K562 (cell line): Measurements from ENCODE around the gene SLC27A2. TPM values are rescaled to one million over a fixed set of nuclear protein-coding genes. Genes with fewer than 3 reads are reported as not detected.

Source experiments
- ATAC-seq: fragments of 200-7000 bp; cut with Tn5 transposase; 3 replicates; pipeline ENCODE4 v1.9.1; 2020; ENCODE audit warnings: moderate library complexity
- Bru-seq: library from RNA; stranded (reverse); fragments of 400-500 nt; gene quantifications from one replicate; lab custom pipeline; 2021; lab: Mats Ljungman, UMichigan
- BruChase-seq, 2 experiments: library from RNA; stranded (reverse); fragments of 400-500 nt; gene quantifications; one replicate each; lab custom pipeline; 2021; lab: Mats Ljungman, UMichigan
- BruUV-seq: library from RNA; stranded (reverse); fragments of 400-500 nt; replicated peaks from 2 replicates; lab custom pipeline; 2021; lab: Mats Ljungman, UMichigan
- CTCF ChIA-PET: fragments of 300-600 bp; formaldehyde crosslinking; extraction: SDS; loops from one replicate; lab custom pipeline; 2021; ENCODE audit warnings: low intra/inter-chr PET ratio; lab: Yijun Ruan, JAX
- POLR2A ChIA-PET: fragments of 300-600, 350-650 bp; sonication (Branson Sonifier 250); formaldehyde crosslinking; extraction: SDS; loops from one replicate; lab custom pipeline; 2021; ENCODE audit warnings: antibody characterized with exemption, inconsistent platforms; lab: Yijun Ruan, JAX
- DNase-seq, 4 experiments: peaks; one replicate each; pipeline versions ENCODE4 v3.0.0 to v3.0.0-alpha.2; 2011 to 2018; ENCODE audit warnings: low spot score in 3 of 4, mixed read lengths in 3 of 4; ENCODE audit errors: extremely low read depth in 1 of 4
- FAIRE-seq: peaks from 2 replicates; lab custom pipeline; 2011; peaks lifted over from hg19 to GRCh38; lab: Jason Lieb, UNC
- H2AFZ ChIP-seq: 2 replicates; pipeline ENCODE4 v1.6.0; 2011; ENCODE audit warnings: low read depth, low read length, control low read depth, inconsistent platforms
- H3K27ac ChIP-seq: fragments of 200-600 bp; 3 replicates; pipeline ENCODE4 v1.8.0; 2011; ENCODE audit warnings: low read depth, mild to moderate bottlenecking, control low read depth, inconsistent platforms, low read length, moderate library complexity, mixed read lengths; ENCODE audit errors: extremely low read depth
- H3K27me3 ChIP-seq, 2 experiments: fragments of 300-600 bp in 1 of 2; 2 replicates in 1 of 2; 3 replicates in 1 of 2; pipeline versions ENCODE4 v1.6.0 to v1.8.0; 2011; ENCODE audit warnings: inconsistent platforms in 2 of 2, low read length in 2 of 2, mild to moderate bottlenecking in 1 of 2, mixed read lengths in 1 of 2, moderate library complexity in 1 of 2; ENCODE audit not compliant: control insufficient read depth in 2 of 2, insufficient read depth in 2 of 2
- H3K36me3 ChIP-seq: fragments of 300-600 bp; 3 replicates; pipeline ENCODE4 v1.8.0; 2011; ENCODE audit warnings: mild to moderate bottlenecking, low read length, inconsistent platforms; ENCODE audit not compliant: control insufficient read depth, insufficient read depth
- H3K4me1 ChIP-seq, 2 experiments: fragments of 200-600 bp in 1 of 2; replicated peaks in 1 of 2; 2 replicates in 1 of 2; 3 replicates in 1 of 2; pipeline versions ENCODE4 v1.5.1 to v1.8.0; 2011; ENCODE audit warnings: inconsistent platforms in 2 of 2, low read length in 2 of 2, mild to moderate bottlenecking in 1 of 2, mixed read lengths in 1 of 2, moderate library complexity in 1 of 2; ENCODE audit not compliant: control insufficient read depth in 2 of 2, insufficient read depth in 2 of 2
- H3K4me2 ChIP-seq: 2 replicates; pipeline ENCODE4 v1.6.1; 2011; ENCODE audit warnings: low read length, control low read depth, inconsistent platforms, mixed read lengths; ENCODE audit not compliant: insufficient read depth
- H3K4me3 ChIP-seq: fragments of 200-600 bp; sonication (generic), shearing (Covaris generic); 2 replicates; pipeline ENCODE4 v1.5.1; 2016; ENCODE audit warnings: control low read depth, inconsistent platforms
- H3K79me2 ChIP-seq: fragments of 200-600 bp; 3 replicates; pipeline ENCODE4 v1.8.0; 2011; ENCODE audit warnings: low read length, inconsistent platforms; ENCODE audit not compliant: control insufficient read depth, insufficient read depth
- H3K9ac ChIP-seq, 2 experiments: 2 replicates each; pipeline versions ENCODE4 v1.6.0 to v1.6.1; 2011; ENCODE audit warnings: low read depth in 2 of 2, low read length in 2 of 2, control low read depth in 1 of 2, inconsistent platforms in 1 of 2, mild to moderate bottlenecking in 1 of 2, mixed read lengths in 1 of 2; ENCODE audit not compliant: insufficient read depth in 1 of 2
- H3K9me1 ChIP-seq: one replicate; pipeline ENCODE4 v1.6.0; 2011; ENCODE audit warnings: inconsistent platforms, mild to moderate bottlenecking, low read length, moderate library complexity; ENCODE audit not compliant: control insufficient read depth, insufficient read depth
- H3K9me3 ChIP-seq: replicated peaks from 2 replicates; pipeline ENCODE4 v1.5.1; 2011; ENCODE audit warnings: low read depth, low read length, inconsistent platforms; ENCODE audit not compliant: control insufficient read depth, insufficient read depth
- H4K20me1 ChIP-seq: replicated peaks from 2 replicates; pipeline ENCODE4 v1.6.1; 2011; ENCODE audit warnings: low read length, inconsistent platforms, mixed read lengths; ENCODE audit not compliant: control insufficient read depth, insufficient read depth
- ARHGAP35 ChIP-seq: fragments of 450-650 bp; IDR thresholded peaks from 2 replicates; pipeline ENCODE4 v1.6.1; 2018; ENCODE audit not compliant: partially characterized antibody
- CBFA2T3 ChIP-seq: fragments of 450-650 bp; IDR thresholded peaks from 2 replicates; pipeline ENCODE4 v1.6.1; 2017
- CLOCK ChIP-seq: fragments of 250-450 bp; sonication (Bioruptor Pico); IDR thresholded peaks from 2 replicates; pipeline ENCODE4 v1.4.0; 2020; ENCODE audit warnings: mild to moderate bottlenecking, moderate library complexity, borderline replicate concordance
- HNRNPLL ChIP-seq: fragments of 200-400 bp; formaldehyde crosslinking; IDR thresholded peaks from 2 replicates; pipeline ENCODE4 v1.6.1; 2017; ENCODE audit warnings: low read length, low read depth, mild to moderate bottlenecking; ENCODE audit not compliant: poor library complexity, severe bottlenecking
- MCM3 ChIP-seq: fragments of 450-650 bp; IDR thresholded peaks from 2 replicates; pipeline ENCODE4 v1.6.1; 2016
- NFXL1 ChIP-seq: fragments of 450-650 bp; formaldehyde crosslinking; IDR thresholded peaks from 2 replicates; pipeline ENCODE4 v1.4.0; 2021; ENCODE audit warnings: mild to moderate bottlenecking
- RAD21 ChIP-seq, 2 experiments: fragments of 250-450 bp in 1 of 2; fragments of 450-650 bp in 1 of 2; sonication (Bioruptor Pico) in 1 of 2; formaldehyde crosslinking in 1 of 2; IDR thresholded peaks in 1 of 2; conservative IDR thresholded peaks in 1 of 2; 2 replicates each; pipeline versions ENCODE4 v1.4.0 to v1.8.0; 2020 to 2022; ENCODE audit warnings: mild to moderate bottlenecking in 2 of 2, moderate library complexity in 1 of 2
- RNF219 ChIP-seq: fragments of 250-450 bp; sonication (Bioruptor Pico); IDR thresholded peaks from 2 replicates; pipeline ENCODE4 v1.5.0; 2022; ENCODE audit warnings: mild to moderate bottlenecking
- SMC3 ChIP-seq: conservative IDR thresholded peaks from 2 replicates; pipeline ENCODE4 v1.6.1; 2011; ENCODE audit warnings: low read depth, low read length, improper control_type of control experiment; ENCODE audit not compliant: insufficient read depth
- WGBS: fragments of 100-300 bp; shearing (Covaris generic); methylation state at CpG from one replicate; pipeline ENCODE4 v1.1.6; 2016; ENCODE audit warnings: low coverage, mixed read lengths; ENCODE audit not compliant: insufficient coverage; ENCODE audit errors: missing lambda C conversion rate; 5-methylcytosine and 5-hydroxymethylcytosine counted together
- in situ Hi-C: fragments of 300-500 bp; cut with MboI; formaldehyde crosslinking; loops from 4 replicates; pipeline ENCODE4 v1.15.0; 2018; ENCODE audit warnings: inconsistent platforms, mixed read lengths
- intact Hi-C: fragments of 100-400 bp; cut with micrococcal nuclease; formaldehyde crosslinking; loops from 2 replicates; pipeline ENCODE4 v1.14.2; 2022
- long read RNA-seq, 3 experiments: library from polyadenylated mRNA in 2 of 3; library from RNA in 1 of 3; unstranded in 2 of 3; stranded (forward) in 1 of 3; transcript quantifications; one replicate each; pipeline ENCODE4 v2.0.0, GENCODE V29; 2019 to 2022
- polyA minus RNA-seq, 3 experiments: library from RNA; depleted of rRNA, polyadenylated mRNA; stranded (reverse); fragments of >200 nt; gene quantifications; 2 replicates each; pipeline ENCODE4 v1.2.3, GENCODE V29; 2011
- polyA plus RNA-seq, 8 experiments: library from polyadenylated mRNA; depleted of rRNA in 4 of 8; stranded (reverse) in 5 of 8; unstranded in 3 of 8; fragments of >200 nt; fragmentation: Nextera tagmentation in 2 of 8; fragmentation: Illumina TruSeq in 1 of 8; extraction: Ambion mirVana in 2 of 8; extraction: Trizol in 1 of 8; gene quantifications; 2 replicates each; pipeline versions ENCODE4 v1.2.1 to v1.2.3, GENCODE V29; 2011 to 2014; ENCODE audit warnings: inconsistent platforms in 1 of 8, missing spikeins in 1 of 8
- total RNA-seq, 7 experiments: library from RNA; depleted of rRNA in 6 of 7; stranded (reverse); fragments of >200 nt in 6 of 7; fragmentation: Illumina TruSeq in 2 of 7; extraction: Trizol in 2 of 7; gene quantifications; 2 replicates each; pipeline versions ENCODE4 v1.2.1 to v1.2.3, GENCODE V29; 2011 to 2021; ENCODE audit warnings: low replicate concordance in 1 of 7

Gene SLC27A2
- 18.7 and 19.9 TPM in 2 replicates for total RNA-seq (2011; cell fraction: chromatin; rRNA removed; ENCODE audit: low replicate concordance)
- 25.3 and 28.2 TPM in 2 replicates for total RNA-seq (2011; cell fraction: nucleolus; rRNA removed)
- total RNA-seq (2011; cell fraction: nucleoplasm; rRNA removed) = 18.4 and 21.5 TPM in 2 replicates
- total RNA-seq (2014; rRNA removed) = 28.0 and 29.3 TPM in 2 replicates
- total RNA-seq (2014; rRNA removed; fragmentation: Illumina TruSeq; extraction: Trizol) = 22.7 and 25.0 TPM in 2 replicates
- total RNA-seq (2015; rRNA removed; fragmentation: Illumina TruSeq; extraction: Trizol) = 33.1 and 38.0 TPM in 2 replicates
- total RNA-seq (2021) = 20.9 and 24.4 TPM in 2 replicates
- 17.5 and 17.8 TPM in 2 replicates for polyA plus RNA-seq (2011; rRNA removed)
- 12.9 and 18.4 TPM in 2 replicates for polyA plus RNA-seq (2011; cell fraction: cytosol; rRNA removed)
- 8.3 and 8.7 TPM in 2 replicates for polyA plus RNA-seq (2011; cell fraction: nucleus; rRNA removed)
- polyA plus RNA-seq (2012) = 20.3 and 44.3 TPM in 2 replicates
- 18.8 and 24.2 TPM in 2 replicates for polyA plus RNA-seq (2014; fragmentation: Illumina TruSeq; extraction: Trizol)
- 1 to 10 TPM; 4.9 to 6.8 TPM for polyA plus RNA-seq (2014; fragmentation: Nextera tagmentation; extraction: Ambion mirVana)
- 16.6 and 27.7 TPM in 2 replicates for polyA plus RNA-seq (2014; rRNA removed)
- polyA minus RNA-seq (2011; rRNA and poly(A)+ RNA removed) = 27.3 and 31.1 TPM in 2 replicates
- polyA minus RNA-seq (2011; cell fraction: cytosol; rRNA and poly(A)+ RNA removed) = 15.9 and 19.0 TPM in 2 replicates
- 11.8 and 13.1 TPM in 2 replicates for polyA minus RNA-seq (2011; cell fraction: nucleus; rRNA and poly(A)+ RNA removed)
- Bru-seq, nascent RNA = percentile 59 among the genes with signal in this experiment
- BruChase-seq, experiment 1, labeled RNA remaining after a 2-hour chase = percentile 58 among the genes with signal in this experiment
- BruChase-seq, experiment 2, labeled RNA remaining after a 6-hour chase = percentile 60 among the genes with signal in this experiment
- long read RNA-seq, experiment 1, transcript SLC27A2-201 (10 exons, 2,394 nt) = major isoform, 96 of 112 reads
- long read RNA-seq, experiment 1, partial matches to known transcripts = 6 of 112 reads
- long read RNA-seq, experiment 1, other reads (novel, unspliced or antisense) = 7 of 112 reads
- long read RNA-seq, experiment 2, transcript SLC27A2-201 (10 exons, 2,394 nt) = major isoform, 39 of 50 reads
- long read RNA-seq, experiment 2, partial matches to known transcripts = 6 of 50 reads
- long read RNA-seq, experiment 2, other reads (novel, unspliced or antisense) = 4 of 50 reads
- long read RNA-seq, experiment 3, transcript SLC27A2-201 (10 exons, 2,394 nt) = major isoform, 11 of 16 reads
- long read RNA-seq, experiment 3, partial matches to known transcripts = 4 of 16 reads
- long read RNA-seq, experiment 3, other reads (novel, unspliced or antisense) = 0 of 16 reads

- POLR2A ChIA-PET = interaction anchor here (0.6 to 2.0 kb wide), 5 partner anchors 14 to 1325 kb away, joined by 3 to 5 read pairs (median 3); no protein-coding TSS in a partner anchor
- Histone ChIP-seq H3K27me3 (no peaks in the 10 kb centered on the region), H3K79me2 (peaks cover 25% of the 10 kb centered on the region), H3K9ac (peak within 1 kb of the TSS; percentile 35 to 96), H3K4me1 (peaks cover 16 to 21% of the 10 kb centered on the region in 2 experiments; a peak in 4 of 5 replicates), H3K4me2 (peak within 1 kb of the TSS; percentile 85), H2AFZ (peak within 1 kb of the TSS; percentile 95), H3K9me1 (no peaks in the 10 kb centered on the region), H3K27ac (peak within 1 kb of the TSS; percentile 38; the same call in 1 of the 3 replicates), H3K9me3 (no peaks in the 10 kb centered on the region), H4K20me1 (no peaks in the 10 kb centered on the region), H3K36me3 (no peaks in the 10 kb centered on the region), H3K4me3 (peak within 1 kb of the TSS; percentile 65)
- DNase-seq (peak; percentile 75 to 87 (median 85)), ATAC-seq (peak; percentile 89), FAIRE-seq (no peak)
- WGBS = 15% methylated on average over 17 of the region's 17 CpGs
- no TSS peak for BruUV-seq
- in situ Hi-C loops = no loop called here
- CTCF ChIA-PET = interaction anchor here (0.6 to 1.2 kb wide), 2 partner anchors 133 to 740 kb away, joined by 3 to 4 read pairs; no protein-coding TSS in a partner anchor
- intact Hi-C loops = loop anchor here (2.0 to 5.0 kb wide), 4 partner anchors 33 to 245 kb away; no protein-coding TSS in a partner anchor
- TF ChIP-seq HNRNPLL (no peak), ARHGAP35 (no peak), RNF219 (no peak), CBFA2T3 (0 out of 2 replicates have a peak, but pooled peaks have one; percentile 18), MCM3 (no peak), SMC3 (peak; percentile 33; the same call in 1 of the 2 replicates), CLOCK (CRISPR knock-in tag) (no peak), RAD21 (CRISPR knock-in tag; conservative IDR thresholded peaks at IDR 0.05 in 1 of 2, IDR thresholded peaks at IDR 0.05 in 1 of 2) (peak; percentile 34 to 64; a peak in 3 of 4 replicates), NFXL1 (CRISPR knock-in tag) (no peak)
Observed at GRCh38 chr15:50181969-50182218, at the start of gene SLC27A2. Gene SLC27A2 (plus strand): TSS chr15:50182196. CDS start chr15:50182428, 232 bp downstream.
